Kidney (tissue), 14 donors: Measurements from ENCODE around the gene NUP35. TPM values are rescaled to one million over a fixed set of nuclear protein-coding genes. Genes with fewer than 3 reads are reported as not detected.

Experiments
- DNase-seq, 5 donors: peaks; one replicate each; pipeline ENCODE4 v3.0.0-alpha.2; 2013 to 2020
- FAIRE-seq: peaks from 2 replicates; lab custom pipeline; 2012; peaks lifted over from hg19 to GRCh38; lab: Jason Lieb, UNC
- H3K27ac ChIP-seq, 2 donors: one replicate each; pipeline ENCODE4 v1.7.0; 2013; ENCODE audit warnings: low read depth in 2 of 2, low read length in 2 of 2, inconsistent platforms in 1 of 2
- H3K27me3 ChIP-seq: one replicate; pipeline ENCODE4 v1.7.1; 2013; ENCODE audit warnings: low read length, inconsistent platforms; ENCODE audit not compliant: control insufficient read depth, insufficient read depth
- H3K36me3 ChIP-seq, 3 donors: one replicate each; pipeline versions ENCODE4 v1.7.0 to v1.7.1; 2013; ENCODE audit warnings: low read length in 3 of 3, control low read depth in 1 of 3, inconsistent platforms in 1 of 3; ENCODE audit not compliant: insufficient read depth in 3 of 3, control insufficient read depth in 2 of 3
- H3K4me1 ChIP-seq, 3 donors: one replicate each; pipeline versions ENCODE4 v1.7.0 to v1.7.1; 2013; ENCODE audit warnings: low read length in 3 of 3, inconsistent platforms in 1 of 3, low read depth in 1 of 3; ENCODE audit not compliant: control insufficient read depth in 2 of 3, insufficient read depth in 2 of 3
- H3K4me3 ChIP-seq, 3 donors: one replicate each; pipeline versions ENCODE4 v1.7.0 to v1.8.1; 2013; ENCODE audit warnings: low read length in 3 of 3, control low read depth in 1 of 3, inconsistent platforms in 1 of 3
- H3K9ac ChIP-seq, 3 donors: one replicate each; pipeline versions ENCODE4 v1.7.0 to v1.7.1; 2013; ENCODE audit warnings: low read length in 3 of 3, control low read depth in 1 of 3, inconsistent platforms in 1 of 3
- H3K9me3 ChIP-seq, 3 donors: one replicate each; pipeline versions ENCODE4 v1.7.0 to v1.7.1; 2013; ENCODE audit warnings: low read length in 3 of 3, control low read depth in 1 of 3, inconsistent platforms in 1 of 3; ENCODE audit not compliant: control insufficient read depth in 2 of 3, insufficient read depth in 1 of 3
- CTCF ChIP-seq: IDR thresholded peaks from 3 replicates; pipeline ENCODE4 v1.5.1; 2012; ENCODE audit warnings: mild to moderate bottlenecking, moderate library complexity, borderline replicate concordance; ENCODE audit not compliant: insufficient read depth; ENCODE audit errors: extremely low read depth
- intact Hi-C: fragments of 100-400 bp; cut with DNase I; formaldehyde crosslinking; loops from one replicate; pipeline ENCODE4 v1.11.1; 2022
- polyA plus RNA-seq: library from polyadenylated mRNA; stranded (reverse); fragments of 350-450 nt; fragmentation: Illumina TruSeq; extraction: RNeasy Lipid Tissue Mini Kit (QIAGEN cat#74804); gene quantifications from one replicate; pipeline ENCODE4 v1.2.3, GENCODE V29; 2014; ENCODE audit warnings: low read depth, low replicate concordance; ENCODE audit not compliant: insufficient read depth
- total RNA-seq: library from RNA; stranded (reverse); fragmentation: NEBNext Ultra II Directional; extraction: Animal tissue kit (Norgen Biotek cat#: 25700); gene quantifications from one replicate; pipeline ENCODE4 v1.2.1, GENCODE V29; 2021
- donor health status: control.
- donor health status: control.
- donor health status: control.
- donor health status: control.
- donor health status: control.
- donor health status: DM: yes; HTN: yes; CAD: no.
- donor health status: Normal renal cell carcinoma (clear cell type).

NUP35 gene
- total and polyA plus RNA-seq, 2 donors from 2014 or later = 12.3 to 17.9 TPM

GRCh38 chr2:183125659-183126341 lies 1.6 kb downstream of the NUP35 start:
- H3K4me3 ChIP-seq = peak overlapping the region in 2 of 3 donors; percentile 23 to 86
- H3K27ac ChIP-seq = no peak overlapping the region
- peaks cover 0 to 5% (median 0%) of the 10 kb centered on the region in 3 donors for H3K4me1 ChIP-seq
- no peaks in the 10 kb centered on the region for H3K9me3 ChIP-seq
- H3K36me3 ChIP-seq = no peaks in the 10 kb centered on the region
- intact Hi-C loops = no loop called here
- no peak overlapping the region for H3K9ac ChIP-seq
- TF ChIP-seq CTCF = no peak
- no peak for FAIRE-seq
- H3K27me3 ChIP-seq = no peaks in the 10 kb centered on the region
- peak in 1 of 5 donors; percentile 34 for DNase-seq

GRCh38 chr2:183126635-183127034 lies 2.4 kb downstream of the NUP35 start:
- no peak for TF ChIP-seq CTCF
- H3K27ac ChIP-seq = no peak overlapping the region
- no peak for DNase-seq

GRCh38 chr2:183134016-183134415 lies 9.8 kb downstream of the NUP35 start:
- Histone ChIP-seq H3K4me3 (no peak overlapping the region), H3K27me3 (no peaks in the 10 kb centered on the region), H3K9me3 (no peaks in the 10 kb centered on the region), H3K4me1 (no peaks in the 10 kb centered on the region), H3K36me3 (no peaks in the 10 kb centered on the region), H3K9ac (no peak overlapping the region), H3K27ac (no peak overlapping the region)
- FAIRE-seq (no peak), DNase-seq (no peak)
- intact Hi-C loops = no loop called here
- no peak for TF ChIP-seq CTCF

More at GRCh38 chr2:183126635-183127034, 2.4 kb downstream of the NUP35 start:
- no peak for FAIRE-seq
- no peaks in the 10 kb centered on the region for H3K27me3 ChIP-seq
- no peaks in the 10 kb centered on the region for H3K9me3 ChIP-seq
- peaks cover 0 to 5% (median 0%) of the 10 kb centered on the region in 3 donors for H3K4me1 ChIP-seq
- H3K9ac ChIP-seq = no peak overlapping the region
- intact Hi-C loops = no loop called here
- no peaks in the 10 kb centered on the region for H3K36me3 ChIP-seq
- H3K4me3 ChIP-seq = no peak overlapping the region
